Right lobe of liver (tissue), 4 donors: ENCODE measurements around the gene DDX46.
"Not testable (repeated sequence)": the region's sequence is repeated elsewhere in the genome, so short reads cannot be mapped to it uniquely, and the experiment has no call there.

Experiments used
- CTCF ChIP-seq, 4 donors: fragments of 200-600 bp in 3 of 4; fragments of 450-650 bp in 1 of 4; IDR thresholded peaks; one replicate each; pipeline versions ENCODE4 v1.5.1 to v1.8.0; 2016 to 2022; ENCODE audit warnings: antibody characterized with exemption in 4 of 4, mild to moderate bottlenecking in 2 of 4
- POLR2A ChIP-seq: fragments of 450-650 bp; IDR thresholded peaks from one replicate; pipeline ENCODE4 v1.6.1; 2017; ENCODE audit warnings: antibody characterized with exemption, mild to moderate bottlenecking
- donor health status: DM: no; HTN: no; CAD: no.
- donor health status: DM: no; HTN: no; CAD: no.
- donor health status: DM: no; HTN: yes; CAD: no.

- TF ChIP-seq CTCF (IDR thresholded peaks at IDR 0.05); POLR2A: not testable (repeated sequence)
These were observed 90.9 kb downstream of the DDX46 start for GRCh38 chr5:134849434-134849933.
